Right atrium auricular region (tissue), 2 donors: ENCODE results near the gene INTS15. TPM values are rescaled to one million over a fixed set of nuclear protein-coding genes. Genes with fewer than 3 reads are reported as not detected.

Experiments used
- DNase-seq: peaks from one replicate; pipeline ENCODE4 v3.0.0-alpha.2; 2019; ENCODE audit warnings: low spot score
- H3K27ac ChIP-seq, 2 donors: fragments of 200-600 bp; sonication (generic); 1 replicate in 1 of 2; 2 replicates in 1 of 2; pipeline ENCODE4 v1.5.1; 2016 to 2019
- H3K27me3 ChIP-seq, 2 donors: fragments of 200-600 bp; sonication (generic); one replicate each; pipeline versions ENCODE4 v1.5.1 to v1.6.0; 2017 to 2019
- H3K36me3 ChIP-seq: fragments of 200-600 bp; sonication (generic); one replicate; pipeline ENCODE4 v1.5.1; 2016
- H3K4me1 ChIP-seq, 2 donors: fragments of 200-600 bp; sonication (generic); one replicate each; pipeline versions ENCODE4 v1.5.1 to v1.6.0; 2017 to 2019
- H3K4me3 ChIP-seq, 2 donors: fragments of 200-600 bp; sonication (generic); 1 replicate in 1 of 2; 2 replicates in 1 of 2; pipeline ENCODE4 v1.5.1; 2017 to 2019; ENCODE audit warnings: mild to moderate bottlenecking in 1 of 2, moderate library complexity in 1 of 2
- H3K9me3 ChIP-seq, 2 donors: fragments of 200-600 bp; sonication (generic); one replicate each; pipeline ENCODE4 v1.5.1; 2019
- total RNA-seq, 2 donors: library from RNA; depleted of rRNA; stranded (reverse); fragments of >200 nt; gene quantifications; one replicate each; pipeline ENCODE4 v1.1.0, GENCODE V29; 2016
- TF ChIP-seq, protein P1 (sequence below), 2 donors: fragments of 200-600 bp; sonication (generic); IDR thresholded peaks; one replicate each; pipeline ENCODE4 v1.5.1; 2019; ENCODE audit warnings: antibody characterized with exemption in 2 of 2

INTS15 gene
- total RNA-seq, 2 donors from 2014 or later: 12.5 to 19.5 TPM

DNA sequence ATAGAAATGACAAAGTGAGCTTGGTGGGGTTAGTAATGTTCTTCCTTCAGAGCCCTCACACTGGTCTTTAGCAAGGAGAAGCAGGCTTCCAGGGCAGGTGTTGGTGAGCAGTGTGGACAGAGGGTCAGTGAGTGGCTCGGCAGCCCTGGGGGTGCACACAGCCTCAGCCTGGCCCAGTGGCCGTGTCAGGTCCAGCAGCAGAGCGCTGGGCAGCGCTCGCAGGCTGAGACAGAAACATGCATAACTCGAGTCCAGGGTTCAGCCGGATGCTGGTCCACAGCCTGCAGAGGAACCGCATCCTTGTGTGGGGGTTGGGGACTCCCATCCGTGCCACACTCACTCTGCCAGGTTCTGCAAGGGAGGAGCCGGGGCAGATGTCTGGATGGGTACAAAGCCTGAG is 14.6 kb downstream of the INTS15 start:
- DNase-seq: no peak
- H3K27ac ChIP-seq: no peak overlapping the region
- no peak overlapping the region for H3K4me3 ChIP-seq
- H3K9me3 ChIP-seq: no peaks in the 10 kb centered on the region
- TF ChIP-seq, protein P1, sequence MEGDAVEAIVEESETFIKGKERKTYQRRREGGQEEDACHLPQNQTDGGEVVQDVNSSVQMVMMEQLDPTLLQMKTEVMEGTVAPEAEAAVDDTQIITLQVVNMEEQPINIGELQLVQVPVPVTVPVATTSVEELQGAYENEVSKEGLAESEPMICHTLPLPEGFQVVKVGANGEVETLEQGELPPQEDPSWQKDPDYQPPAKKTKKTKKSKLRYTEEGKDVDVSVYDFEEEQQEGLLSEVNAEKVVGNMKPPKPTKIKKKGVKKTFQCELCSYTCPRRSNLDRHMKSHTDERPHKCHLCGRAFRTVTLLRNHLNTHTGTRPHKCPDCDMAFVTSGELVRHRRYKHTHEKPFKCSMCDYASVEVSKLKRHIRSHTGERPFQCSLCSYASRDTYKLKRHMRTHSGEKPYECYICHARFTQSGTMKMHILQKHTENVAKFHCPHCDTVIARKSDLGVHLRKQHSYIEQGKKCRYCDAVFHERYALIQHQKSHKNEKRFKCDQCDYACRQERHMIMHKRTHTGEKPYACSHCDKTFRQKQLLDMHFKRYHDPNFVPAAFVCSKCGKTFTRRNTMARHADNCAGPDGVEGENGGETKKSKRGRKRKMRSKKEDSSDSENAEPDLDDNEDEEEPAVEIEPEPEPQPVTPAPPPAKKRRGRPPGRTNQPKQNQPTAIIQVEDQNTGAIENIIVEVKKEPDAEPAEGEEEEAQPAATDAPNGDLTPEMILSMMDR (IDR thresholded peaks at IDR 0.05): no peak
- peaks cover 59% of the 10 kb centered on the region for H3K36me3 ChIP-seq
- H3K4me1 ChIP-seq: no peaks in the 10 kb centered on the region
- no peaks in the 10 kb centered on the region for H3K27me3 ChIP-seq

- Histone ChIP-seq H3K27ac (no peak overlapping the region), H3K4me3 (no peak overlapping the region), H3K27me3 (no peaks in the 10 kb centered on the region), H3K36me3 (peaks cover 38% of the 10 kb centered on the region), H3K4me1 (no peaks in the 10 kb centered on the region), H3K9me3 (no peaks in the 10 kb centered on the region)
- TF ChIP-seq, protein P1 (IDR thresholded peaks at IDR 0.05): no peak
- no peak for DNase-seq
Measured at GRCh38 chr7:6606866-6607583, 17.2 kb downstream of the INTS15 start.

DNA sequence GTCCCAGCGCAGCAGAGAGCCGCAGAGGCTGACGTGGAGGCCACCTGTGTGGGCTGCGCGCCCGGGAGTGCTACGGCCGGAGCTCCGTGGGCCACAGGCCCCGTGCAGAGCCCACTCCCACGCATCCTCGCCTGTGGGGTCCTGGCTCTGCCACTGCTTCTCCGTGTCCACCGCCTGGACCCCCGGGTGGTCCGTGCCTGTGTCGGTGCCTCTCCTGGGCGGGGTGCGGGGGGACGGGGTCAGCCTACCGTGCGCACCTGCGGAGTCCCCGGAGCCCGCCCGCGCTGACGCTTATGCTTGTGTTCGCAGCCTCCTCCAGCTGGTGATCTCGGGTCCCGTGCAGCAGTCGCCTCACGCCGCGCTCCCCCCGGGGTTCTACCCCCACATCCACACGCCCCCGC is 17.8 kb downstream of the INTS15 start:
- H3K36me3 ChIP-seq: peaks cover 37% of the 10 kb centered on the region
- no peaks in the 10 kb centered on the region for H3K4me1 ChIP-seq
- H3K9me3 ChIP-seq: no peaks in the 10 kb centered on the region
- DNase-seq: no peak
- no peak overlapping the region for H3K4me3 ChIP-seq
- TF ChIP-seq, protein P1 (IDR thresholded peaks at IDR 0.05): no peak
- no peak overlapping the region for H3K27ac ChIP-seq
- H3K27me3 ChIP-seq: no peaks in the 10 kb centered on the region

GRCh38 chr7:6608081-6608480 is 18.3 kb downstream of the INTS15 start:
- no peaks in the 10 kb centered on the region for H3K27me3 ChIP-seq
- H3K9me3 ChIP-seq: no peaks in the 10 kb centered on the region
- no peak overlapping the region for H3K27ac ChIP-seq
- DNase-seq: no peak
- TF ChIP-seq, protein P1 (IDR thresholded peaks at IDR 0.05): no peak
- H3K36me3 ChIP-seq: peaks cover 37% of the 10 kb centered on the region
- no peaks in the 10 kb centered on the region for H3K4me1 ChIP-seq
- no peak overlapping the region for H3K4me3 ChIP-seq

DNA sequence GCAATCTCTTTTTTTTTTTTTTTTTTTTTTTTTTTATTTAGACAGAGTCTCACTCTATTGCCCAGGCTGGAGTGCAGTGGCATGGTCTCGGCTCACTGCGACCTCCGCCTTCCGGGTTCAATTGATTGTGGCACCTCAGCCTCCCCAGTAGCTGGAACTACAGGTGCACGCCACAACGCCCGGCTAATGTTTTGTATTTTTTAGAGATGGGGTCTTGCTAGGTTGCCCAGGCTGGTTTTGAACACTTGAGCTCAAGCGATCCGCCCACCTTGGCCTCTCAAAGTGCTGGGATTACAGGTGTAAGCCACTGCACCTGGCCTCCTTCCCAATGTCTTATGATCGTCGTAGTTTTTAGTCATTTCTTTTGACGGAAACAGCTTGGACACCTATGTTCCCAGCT is 19.0 kb downstream of the INTS15 start:
- Histone ChIP-seq H3K27me3 (no peaks in the 10 kb centered on the region), H3K27ac (no peak overlapping the region), H3K36me3 (peaks cover 37% of the 10 kb centered on the region), H3K4me1 (no peaks in the 10 kb centered on the region), H3K4me3 (no peak overlapping the region), H3K9me3 (no peaks in the 10 kb centered on the region)
- DNase-seq: no peak
- TF ChIP-seq, protein P1 (IDR thresholded peaks at IDR 0.05): no peak

DNA sequence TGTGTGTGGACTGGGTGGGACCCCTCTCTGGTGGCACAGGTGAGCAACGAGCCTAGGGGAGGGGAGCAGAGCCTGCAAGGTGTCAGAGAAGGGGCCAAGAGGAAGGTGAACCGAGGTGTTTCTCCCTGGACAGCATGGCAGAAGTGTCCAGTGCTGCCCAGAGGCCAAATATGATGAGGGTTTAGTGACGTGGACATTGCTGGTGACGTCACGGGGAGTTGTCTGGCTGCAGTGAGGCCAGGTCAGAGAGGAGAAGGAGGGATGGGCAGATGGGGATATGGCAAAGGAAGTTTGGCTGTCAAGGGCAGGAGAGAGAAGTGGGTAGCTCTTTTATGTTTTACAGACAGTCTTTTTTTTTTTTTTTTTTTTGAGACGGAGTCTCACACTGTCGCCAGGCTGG is 23.0 kb downstream of the INTS15 start:
- TF ChIP-seq, protein P1 (IDR thresholded peaks at IDR 0.05): no peak
- Histone ChIP-seq H3K27me3 (no peaks in the 10 kb centered on the region), H3K27ac (no peak overlapping the region), H3K36me3 (peaks cover 5% of the 10 kb centered on the region), H3K4me3 (no peak overlapping the region), H3K4me1 (peaks cover 0 to 16% of the 10 kb centered on the region in 2 donors), H3K9me3 (no peaks in the 10 kb centered on the region)
- DNase-seq: no peak
